ENCODE data around the gene SKI. TPM values are rescaled to one million over a fixed set of nuclear protein-coding genes. Genes with fewer than 3 reads are reported as not detected.

Gene SKI
- total and polyA plus RNA-seq, 5 donors from 2014 or later: 0.25 to 218 (median 0.35) TPM

DNA sequence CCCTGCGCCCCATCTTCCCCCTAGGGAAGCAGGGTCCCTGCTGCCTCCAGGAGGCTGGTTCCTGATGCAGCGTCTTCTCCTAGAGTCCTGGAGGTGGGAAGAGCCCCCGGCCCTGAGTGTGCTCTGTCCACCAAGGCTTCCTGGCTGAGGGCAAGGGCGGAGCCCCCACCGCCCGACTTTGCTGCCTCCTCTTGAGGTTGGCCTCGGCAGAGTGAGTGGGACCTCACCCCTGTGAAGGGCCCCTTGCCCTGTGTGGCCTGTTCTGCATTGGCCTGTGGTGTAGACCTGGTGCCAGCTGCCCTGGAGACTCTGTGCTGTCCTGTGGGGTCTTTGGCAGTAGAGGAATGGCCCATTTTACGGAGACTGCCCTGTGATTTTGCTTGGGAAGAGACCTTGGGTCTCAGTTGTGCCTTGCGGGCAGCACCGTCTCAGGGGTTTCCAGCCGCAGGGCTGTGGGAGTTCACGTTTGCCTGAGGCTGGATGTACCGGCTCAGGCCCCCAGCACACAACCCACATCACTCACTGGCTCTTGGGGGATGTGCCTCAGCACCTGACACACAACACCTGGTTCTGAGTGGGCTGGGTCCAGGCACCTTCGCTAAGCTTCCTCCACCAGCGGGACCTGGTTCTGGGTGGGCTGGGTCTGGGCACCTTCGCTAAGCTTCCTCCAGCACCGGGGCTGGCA lies 73.6 kb downstream of the SKI start:
- Mint-ChIP-seq H3K9me3 (peaks cover 0 to 2% (median 0%) of the 10 kb centered on the region in 7 donors), H3K27ac (peak overlapping the region; percentile 92 to 99 (median 98)), H3K27me3 (no peaks in the 10 kb centered on the region), H3K36me3 (peaks cover 9% of the 10 kb centered on the region), H3K4me3 (peak overlapping the region; percentile 87 to 92 (median 90)), H3K4me1 (peaks cover 0 to 57% (median 24%) of the 10 kb centered on the region in 4 donors)
- no peak overlapping the region for H3K4me3 ChIP-seq (ENCODE audit: low read depth, low read length)
- H3K27me3 ChIP-seq (ENCODE audit: control insufficient read depth, insufficient read depth, low read length): no peaks in the 10 kb centered on the region
- peak overlapping the region; percentile 99 for H3K27ac ChIP-seq (ENCODE audit: insufficient read depth, low read length, poor library complexity, severe bottlenecking)
- peaks cover 31% of the 10 kb centered on the region for H3K36me3 ChIP-seq (ENCODE audit: control insufficient read depth, insufficient read depth, low read length)
- ATAC-seq (ENCODE audit: low read depth in 2 of 2): no peak
- H3K4me1 ChIP-seq (ENCODE audit: control insufficient read depth, insufficient read depth, low read length, poor library complexity, severe bottlenecking): peaks cover 56% of the 10 kb centered on the region
- H3K9me3 ChIP-seq (ENCODE audit: control insufficient read depth in 2 of 2, low read length in 2 of 2): no peaks in the 10 kb centered on the region
- no peak for DNase-seq

DNA sequence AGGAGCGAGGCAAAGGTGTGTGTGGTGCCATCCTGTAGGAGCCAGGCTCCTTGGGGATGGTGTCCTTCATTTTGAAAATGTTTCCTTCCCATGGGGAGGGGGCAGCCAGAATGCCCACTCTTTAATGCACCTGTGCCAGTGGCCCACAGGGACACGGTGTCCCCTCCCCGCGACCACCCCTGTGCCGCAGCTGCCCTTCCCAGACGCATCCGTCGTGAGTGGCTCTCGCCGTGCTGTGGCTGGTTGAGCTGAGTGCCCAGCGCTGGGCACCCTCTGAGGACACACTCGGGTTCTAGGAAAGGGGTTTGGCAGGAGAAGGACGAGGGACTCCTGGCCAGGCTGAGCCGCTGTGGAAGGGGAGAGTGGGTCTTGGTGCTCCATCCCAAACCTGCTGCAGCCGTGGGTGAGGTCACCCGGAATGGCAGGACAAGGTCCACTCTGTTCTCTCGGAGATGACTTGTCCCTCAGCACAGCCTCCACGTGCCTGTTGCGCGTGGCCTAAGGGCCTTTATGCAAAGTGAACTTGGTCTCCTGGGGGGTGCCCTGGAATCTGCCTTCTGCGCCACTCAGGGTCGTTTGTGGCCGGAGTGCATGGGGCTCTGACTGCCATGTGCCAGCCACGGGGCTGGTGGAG lies 74.3 kb downstream of the SKI start:
- no peak overlapping the region for H3K4me3 ChIP-seq (ENCODE audit: low read depth, low read length)
- ATAC-seq (ENCODE audit: low read depth in 2 of 2) (no peak), DNase-seq (no peak)
- H3K27me3 ChIP-seq (ENCODE audit: control insufficient read depth, insufficient read depth, low read length): no peaks in the 10 kb centered on the region
- peaks cover 37% of the 10 kb centered on the region for H3K36me3 ChIP-seq (ENCODE audit: control insufficient read depth, insufficient read depth, low read length)
- Mint-ChIP-seq H3K4me1 (peaks cover 0 to 50% (median 23%) of the 10 kb centered on the region in 4 donors), H3K27me3 (no peaks in the 10 kb centered on the region), H3K9me3 (peaks cover 0 to 2% (median 0%) of the 10 kb centered on the region in 7 donors), H3K36me3 (peaks cover 14% of the 10 kb centered on the region), H3K27ac (peak overlapping the region; percentile 56 to 99 (median 98)), H3K4me3 (peak overlapping the region in 2 of 4 donors; percentile 24 to 60)
- H3K9me3 ChIP-seq (ENCODE audit: control insufficient read depth in 2 of 2, low read length in 2 of 2): no peaks in the 10 kb centered on the region
- peak overlapping the region; percentile 99 for H3K27ac ChIP-seq (ENCODE audit: insufficient read depth, low read length, poor library complexity, severe bottlenecking)
- H3K4me1 ChIP-seq (ENCODE audit: control insufficient read depth, insufficient read depth, low read length, poor library complexity, severe bottlenecking): peaks cover 50% of the 10 kb centered on the region

DNA sequence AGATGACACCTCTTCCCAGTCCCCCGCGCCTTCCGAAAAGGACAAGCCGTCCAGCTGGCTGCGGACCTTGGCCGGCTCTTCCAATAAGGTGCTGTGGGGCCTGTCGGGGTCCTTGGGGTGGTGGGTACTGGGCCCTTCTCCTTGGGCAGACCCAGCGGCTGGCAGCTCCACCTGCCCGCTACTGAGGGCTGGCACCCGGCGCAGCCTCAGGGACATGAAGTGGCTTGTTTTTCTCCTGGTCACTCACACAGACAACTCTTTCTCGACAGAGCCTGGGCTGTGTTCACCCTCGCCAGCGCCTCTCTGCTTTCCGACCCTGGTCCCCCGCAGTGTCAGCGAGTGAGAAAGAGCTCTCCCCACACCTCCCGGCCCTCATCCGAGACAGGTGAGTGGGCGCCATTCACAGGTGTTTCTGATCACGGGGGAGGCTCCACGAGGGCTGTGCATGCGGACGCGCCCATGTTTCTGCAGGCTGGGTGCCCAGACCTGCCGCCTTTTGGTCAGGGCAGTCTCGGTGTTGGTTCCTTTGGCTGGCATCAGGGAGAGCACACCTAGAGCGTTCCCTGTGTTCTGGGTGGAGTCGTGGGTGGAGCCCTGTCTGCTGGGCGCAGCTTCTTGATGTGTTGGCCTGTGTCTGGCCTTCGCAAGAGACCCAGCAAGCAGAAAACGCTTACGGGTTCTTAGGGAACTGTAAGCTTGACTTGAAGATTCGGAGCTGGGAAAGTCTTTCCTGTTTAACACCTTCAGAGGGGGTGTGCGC lies 75.1 kb downstream of the SKI start:
- Mint-ChIP-seq H3K27me3 (no peaks in the 10 kb centered on the region), H3K4me1 (peaks cover 6 to 43% (median 21%) of the 10 kb centered on the region in 4 donors), H3K4me3 (peak overlapping the region in 2 of 4 donors; percentile 10 to 68), H3K27ac (peak overlapping the region; percentile 44 to 99 (median 80)), H3K9me3 (peaks cover 0 to 2% (median 0%) of the 10 kb centered on the region in 7 donors), H3K36me3 (peaks cover 21% of the 10 kb centered on the region)
- peaks cover 42% of the 10 kb centered on the region for H3K4me1 ChIP-seq (ENCODE audit: control insufficient read depth, insufficient read depth, low read length, poor library complexity, severe bottlenecking)
- ATAC-seq (ENCODE audit: low read depth in 2 of 2) (no peak), DNase-seq (no peak)
- no peak overlapping the region for H3K4me3 ChIP-seq (ENCODE audit: low read depth, low read length)
- H3K27me3 ChIP-seq (ENCODE audit: control insufficient read depth, insufficient read depth, low read length): no peaks in the 10 kb centered on the region
- H3K36me3 ChIP-seq (ENCODE audit: control insufficient read depth, insufficient read depth, low read length): peaks cover 45% of the 10 kb centered on the region
- no peaks in the 10 kb centered on the region for H3K9me3 ChIP-seq (ENCODE audit: control insufficient read depth in 2 of 2, low read length in 2 of 2)
- peak overlapping the region; percentile 59 for H3K27ac ChIP-seq (ENCODE audit: insufficient read depth, low read length, poor library complexity, severe bottlenecking)

DNA sequence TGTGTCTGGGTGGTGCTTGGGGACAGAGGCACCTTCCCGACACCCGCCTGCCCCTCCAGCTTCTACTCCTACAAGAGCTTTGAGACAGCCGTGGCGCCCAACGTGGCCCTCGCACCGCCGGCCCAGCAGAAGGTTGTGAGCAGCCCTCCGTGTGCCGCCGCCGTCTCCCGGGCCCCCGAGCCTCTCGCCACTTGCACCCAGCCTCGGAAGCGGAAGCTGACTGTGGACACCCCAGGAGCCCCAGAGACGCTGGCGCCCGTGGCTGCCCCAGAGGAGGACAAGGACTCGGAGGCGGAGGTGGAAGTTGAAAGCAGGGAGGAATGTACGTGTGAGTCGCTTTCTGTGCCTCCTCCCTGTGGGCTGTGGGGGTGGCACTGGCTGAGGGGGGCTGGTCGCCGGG lies 75.7 kb downstream of the SKI start:
- ATAC-seq (ENCODE audit: low read depth in 2 of 2) (no peak), DNase-seq (no peak)
- Histone ChIP-seq H3K27me3 (ENCODE audit: control insufficient read depth, insufficient read depth, low read length) (no peaks in the 10 kb centered on the region), H3K27ac (ENCODE audit: insufficient read depth, low read length, poor library complexity, severe bottlenecking) (peak overlapping the region; percentile 59), H3K36me3 (ENCODE audit: control insufficient read depth, insufficient read depth, low read length) (peaks cover 51% of the 10 kb centered on the region), H3K9me3 (ENCODE audit: control insufficient read depth in 2 of 2, low read length in 2 of 2) (no peaks in the 10 kb centered on the region), H3K4me3 (ENCODE audit: low read depth, low read length) (no peak overlapping the region), H3K4me1 (ENCODE audit: control insufficient read depth, insufficient read depth, low read length, poor library complexity, severe bottlenecking) (peaks cover 36% of the 10 kb centered on the region)
- peak overlapping the region in 2 of 3 donors; percentile 44 to 52 for H3K27ac Mint-ChIP-seq
- H3K9me3 Mint-ChIP-seq: peaks cover 0 to 2% (median 0%) of the 10 kb centered on the region in 7 donors
- H3K4me1 Mint-ChIP-seq: peaks cover 7 to 37% (median 18%) of the 10 kb centered on the region in 4 donors
- no peaks in the 10 kb centered on the region for H3K27me3 Mint-ChIP-seq
- peak overlapping the region in 1 of 4 donors; percentile 68 for H3K4me3 Mint-ChIP-seq
- peaks cover 26% of the 10 kb centered on the region for H3K36me3 Mint-ChIP-seq

DNA sequence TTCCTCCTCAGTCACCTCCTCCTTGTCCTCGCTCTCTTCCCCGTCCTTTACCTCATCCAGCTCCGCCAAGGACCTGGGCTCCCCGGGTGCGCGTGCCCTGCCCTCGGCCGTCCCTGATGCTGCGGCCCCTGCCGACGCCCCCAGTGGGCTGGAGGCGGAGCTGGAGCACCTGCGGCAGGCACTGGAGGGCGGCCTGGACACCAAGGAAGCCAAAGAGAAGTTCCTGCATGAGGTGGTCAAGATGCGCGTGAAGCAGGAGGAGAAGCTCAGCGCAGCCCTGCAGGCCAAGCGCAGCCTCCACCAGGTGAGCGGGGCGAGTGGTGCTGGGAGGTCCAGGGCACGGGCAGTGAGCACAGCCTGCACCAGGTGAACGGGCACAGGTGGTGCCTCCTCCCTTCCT lies 76.2 kb downstream of the SKI start:
- no peaks in the 10 kb centered on the region for H3K27me3 Mint-ChIP-seq
- H3K36me3 ChIP-seq (ENCODE audit: control insufficient read depth, insufficient read depth, low read length): peaks cover 52% of the 10 kb centered on the region
- H3K4me3 Mint-ChIP-seq: no peak overlapping the region
- no peak overlapping the region for H3K27ac ChIP-seq (ENCODE audit: insufficient read depth, low read length, poor library complexity, severe bottlenecking)
- H3K27ac Mint-ChIP-seq: no peak overlapping the region
- peaks cover 31% of the 10 kb centered on the region for H3K4me1 ChIP-seq (ENCODE audit: control insufficient read depth, insufficient read depth, low read length, poor library complexity, severe bottlenecking)
- H3K36me3 Mint-ChIP-seq: peaks cover 26% of the 10 kb centered on the region
- H3K9me3 ChIP-seq (ENCODE audit: control insufficient read depth in 2 of 2, low read length in 2 of 2): no peaks in the 10 kb centered on the region
- ATAC-seq (ENCODE audit: low read depth in 2 of 2): no peak
- no peak overlapping the region for H3K4me3 ChIP-seq (ENCODE audit: low read depth, low read length)
- peaks cover 0 to 2% (median 0%) of the 10 kb centered on the region in 7 donors for H3K9me3 Mint-ChIP-seq
- peaks cover 5 to 32% (median 15%) of the 10 kb centered on the region in 4 donors for H3K4me1 Mint-ChIP-seq
- no peak for DNase-seq
- H3K27me3 ChIP-seq (ENCODE audit: control insufficient read depth, insufficient read depth, low read length): no peaks in the 10 kb centered on the region

DNA sequence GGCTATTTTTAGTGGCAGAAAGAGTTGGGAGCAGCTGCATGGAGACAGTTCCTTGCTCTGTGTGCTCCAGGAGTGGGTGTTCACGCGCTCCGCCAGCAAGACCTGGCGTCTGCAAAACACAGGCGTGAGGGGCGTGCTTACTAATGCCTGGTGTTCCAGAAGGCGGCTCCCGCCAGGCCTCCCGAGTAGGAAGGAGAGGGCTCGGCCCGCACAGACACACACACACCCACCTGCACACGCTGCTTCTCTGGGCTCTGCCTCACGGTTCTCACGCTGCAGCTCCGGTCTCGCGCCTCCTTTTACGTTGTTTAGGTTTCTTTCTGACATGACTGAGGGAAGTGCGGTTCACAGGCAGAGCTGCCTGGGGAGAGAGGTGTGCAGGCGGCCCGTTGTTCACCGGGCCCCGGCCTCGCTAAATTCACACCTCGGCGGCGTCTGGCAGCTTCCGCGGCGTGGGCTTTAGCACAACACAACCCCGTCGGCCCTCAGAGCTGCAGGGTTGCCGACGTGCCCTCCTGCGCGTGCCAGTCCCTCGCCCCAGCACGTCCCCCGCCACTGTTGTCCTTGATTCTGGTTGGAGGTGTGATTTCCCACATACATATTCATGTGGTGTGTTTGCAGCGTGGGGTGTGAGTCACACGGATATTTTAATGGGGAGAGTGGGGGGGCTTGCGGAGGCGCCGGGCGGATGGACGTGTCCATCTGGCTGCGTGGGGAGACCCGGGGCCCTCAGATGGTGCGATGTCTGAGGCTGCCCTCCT lies 77.0 kb downstream of the SKI start:
- no peak for DNase-seq
- Mint-ChIP-seq H3K36me3 (peaks cover 26% of the 10 kb centered on the region), H3K9me3 (peaks cover 0 to 2% (median 0%) of the 10 kb centered on the region in 7 donors), H3K4me1 (peaks cover 5 to 24% (median 13%) of the 10 kb centered on the region in 4 donors), H3K27ac (peak overlapping the region in 1 of 3 donors; percentile 14), H3K27me3 (no peaks in the 10 kb centered on the region), H3K4me3 (peak overlapping the region in 1 of 4 donors; percentile 27)
- Histone ChIP-seq H3K36me3 (ENCODE audit: control insufficient read depth, insufficient read depth, low read length) (peaks cover 52% of the 10 kb centered on the region), H3K27me3 (ENCODE audit: control insufficient read depth, insufficient read depth, low read length) (no peaks in the 10 kb centered on the region), H3K4me1 (ENCODE audit: control insufficient read depth, insufficient read depth, low read length, poor library complexity, severe bottlenecking) (peaks cover 23% of the 10 kb centered on the region), H3K27ac (ENCODE audit: insufficient read depth, low read length, poor library complexity, severe bottlenecking) (no peak overlapping the region), H3K4me3 (ENCODE audit: low read depth, low read length) (no peak overlapping the region), H3K9me3 (ENCODE audit: control insufficient read depth in 2 of 2, low read length in 2 of 2) (no peaks in the 10 kb centered on the region)
- ATAC-seq (ENCODE audit: low read depth in 2 of 2): no peak
